Esophagus muscularis mucosa (tissue), 4 donors: ENCODE measurements around the gene PRR23E.

Source experiments
- EP300 ChIP-seq: sonication (generic); formaldehyde crosslinking; IDR thresholded peaks from one replicate; pipeline ENCODE4 v1.6.1; 2017; ENCODE audit warnings: antibody characterized with exemption
- POLR2A ChIP-seq: fragments of 450-650 bp; IDR thresholded peaks from one replicate; pipeline ENCODE4 v1.6.1; 2017; ENCODE audit warnings: antibody characterized with exemption, moderate library complexity, mild to moderate bottlenecking, low read depth
- POLR2AphosphoS5 ChIP-seq, 2 donors: sonication (generic); formaldehyde crosslinking; IDR thresholded peaks; one replicate each; pipeline ENCODE4 v1.6.1; 2017; ENCODE audit warnings: antibody characterized with exemption in 2 of 2
- TF ChIP-seq, protein P1 (sequence below), 3 experiments: fragments of 200-600 bp in 2 of 3; fragments of 450-650 bp in 1 of 3; sonication (generic) in 2 of 3; IDR thresholded peaks; one replicate each; pipeline ENCODE4 v1.5.1; 2017 to 2019; ENCODE audit warnings: antibody characterized with exemption in 3 of 3, mild to moderate bottlenecking in 2 of 3, moderate library complexity in 1 of 3

DNA sequence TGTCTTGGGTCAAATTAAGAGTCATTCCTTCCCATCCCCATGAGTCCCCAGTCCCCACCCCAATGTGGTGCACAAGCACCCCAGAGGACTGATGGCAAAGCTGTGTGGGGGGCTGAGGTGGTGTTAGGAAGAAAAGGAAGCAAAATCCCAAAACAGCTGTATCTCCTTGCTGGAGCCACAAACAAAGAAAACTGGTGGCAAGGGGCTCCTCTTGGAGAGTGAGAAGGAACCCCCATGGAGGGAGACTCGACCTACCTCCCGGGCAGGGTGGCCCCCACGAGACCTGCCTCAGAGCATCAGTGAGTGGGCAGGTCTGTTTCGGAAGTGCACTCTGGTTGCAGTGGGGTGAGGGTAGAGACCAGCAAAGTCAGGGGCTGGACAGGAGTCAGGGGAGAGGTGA, 29.2 kb downstream of the PRR23E start:
- no peak for TF ChIP-seq EP300
- TF ChIP-seq, protein P1, sequence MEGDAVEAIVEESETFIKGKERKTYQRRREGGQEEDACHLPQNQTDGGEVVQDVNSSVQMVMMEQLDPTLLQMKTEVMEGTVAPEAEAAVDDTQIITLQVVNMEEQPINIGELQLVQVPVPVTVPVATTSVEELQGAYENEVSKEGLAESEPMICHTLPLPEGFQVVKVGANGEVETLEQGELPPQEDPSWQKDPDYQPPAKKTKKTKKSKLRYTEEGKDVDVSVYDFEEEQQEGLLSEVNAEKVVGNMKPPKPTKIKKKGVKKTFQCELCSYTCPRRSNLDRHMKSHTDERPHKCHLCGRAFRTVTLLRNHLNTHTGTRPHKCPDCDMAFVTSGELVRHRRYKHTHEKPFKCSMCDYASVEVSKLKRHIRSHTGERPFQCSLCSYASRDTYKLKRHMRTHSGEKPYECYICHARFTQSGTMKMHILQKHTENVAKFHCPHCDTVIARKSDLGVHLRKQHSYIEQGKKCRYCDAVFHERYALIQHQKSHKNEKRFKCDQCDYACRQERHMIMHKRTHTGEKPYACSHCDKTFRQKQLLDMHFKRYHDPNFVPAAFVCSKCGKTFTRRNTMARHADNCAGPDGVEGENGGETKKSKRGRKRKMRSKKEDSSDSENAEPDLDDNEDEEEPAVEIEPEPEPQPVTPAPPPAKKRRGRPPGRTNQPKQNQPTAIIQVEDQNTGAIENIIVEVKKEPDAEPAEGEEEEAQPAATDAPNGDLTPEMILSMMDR (IDR thresholded peaks at IDR 0.05): no peak
- TF ChIP-seq POLR2A: no peak
- no peak for TF ChIP-seq POLR2AphosphoS5 (IDR thresholded peaks at IDR 0.05)
